Measurements from ENCODE around the gene RAB43.
"Not testable (repeated sequence)": the region's sequence is repeated elsewhere in the genome, so short reads cannot be mapped to it uniquely, and the experiment has no call there.

RAB43 gene

DNA sequence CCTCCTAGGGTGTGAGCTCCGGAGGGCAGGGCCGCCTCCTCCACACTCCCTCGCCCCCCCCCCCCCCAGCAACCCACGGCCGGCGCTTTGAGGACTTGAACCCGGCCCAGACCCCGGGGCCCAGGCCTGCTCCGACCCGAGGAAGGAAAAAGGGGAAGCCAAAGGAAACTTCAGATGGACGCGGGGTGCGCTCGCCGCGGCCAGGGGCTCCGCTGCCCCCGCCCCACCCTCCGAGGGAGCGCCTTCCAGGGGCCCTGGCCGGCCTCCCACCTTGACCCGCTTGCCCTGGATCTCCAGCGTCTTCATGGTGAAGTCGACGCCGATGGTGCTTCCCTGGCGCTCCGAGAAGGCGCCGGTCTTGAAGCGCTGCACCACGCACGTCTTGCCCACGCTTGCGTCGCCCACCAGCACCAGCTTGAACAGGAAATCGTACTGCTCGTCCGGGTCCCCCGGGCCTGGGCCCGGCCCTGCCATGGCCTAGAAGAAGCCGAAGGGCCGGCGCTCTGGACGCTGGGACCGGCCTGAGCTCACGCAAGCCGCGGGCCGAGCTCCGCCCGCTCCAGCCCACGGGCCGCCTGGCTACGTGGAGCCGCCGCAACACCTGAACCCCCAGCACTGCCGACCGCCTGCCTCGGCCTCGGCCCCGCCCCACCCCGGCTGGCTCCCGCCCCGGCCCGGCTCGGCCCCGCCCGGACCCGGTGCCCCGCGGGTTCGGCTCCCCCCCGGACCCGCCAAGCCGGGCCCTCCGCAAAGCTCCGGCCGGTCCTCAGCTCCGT is 400 bp downstream of the RAB43 start:
- no peak for DNase-seq

DNA sequence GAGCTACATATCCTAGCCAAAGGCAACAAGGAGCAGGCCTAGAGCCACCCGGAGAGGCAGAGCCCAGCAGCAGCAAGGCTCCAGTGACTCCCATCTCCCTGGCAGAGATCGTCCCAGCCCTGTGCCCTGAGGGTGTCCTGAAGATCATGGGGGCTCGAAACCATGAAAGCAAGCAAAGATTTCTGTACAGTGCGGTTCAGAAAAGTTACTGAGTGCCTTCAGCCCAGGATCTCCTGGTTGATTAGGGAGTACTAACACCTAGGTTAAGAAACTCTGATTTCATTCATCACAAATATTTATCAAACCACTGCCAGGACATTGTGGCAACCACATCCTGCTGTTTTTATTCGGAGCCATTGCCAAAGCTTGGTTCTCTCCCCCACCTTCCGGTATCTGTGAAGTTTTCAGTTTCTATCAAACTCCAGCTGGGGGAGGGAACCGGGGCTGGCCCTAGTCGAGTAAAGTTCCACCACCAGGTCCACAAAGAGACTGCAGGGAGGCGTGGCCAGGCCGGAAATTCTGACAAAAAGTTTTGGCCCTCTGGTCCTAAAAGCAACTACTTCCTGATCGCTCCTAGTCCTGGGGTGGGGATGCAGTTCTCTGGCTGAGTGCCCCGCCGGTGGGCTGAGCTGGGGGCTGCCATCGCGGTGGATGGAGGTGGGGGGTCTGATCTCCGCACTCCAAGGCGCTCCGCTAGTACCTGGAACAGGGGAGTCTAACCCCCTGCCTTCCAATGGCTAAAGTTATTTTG is 1.2 kb downstream of the RAB43 start:
- no peak for DNase-seq

DNA sequence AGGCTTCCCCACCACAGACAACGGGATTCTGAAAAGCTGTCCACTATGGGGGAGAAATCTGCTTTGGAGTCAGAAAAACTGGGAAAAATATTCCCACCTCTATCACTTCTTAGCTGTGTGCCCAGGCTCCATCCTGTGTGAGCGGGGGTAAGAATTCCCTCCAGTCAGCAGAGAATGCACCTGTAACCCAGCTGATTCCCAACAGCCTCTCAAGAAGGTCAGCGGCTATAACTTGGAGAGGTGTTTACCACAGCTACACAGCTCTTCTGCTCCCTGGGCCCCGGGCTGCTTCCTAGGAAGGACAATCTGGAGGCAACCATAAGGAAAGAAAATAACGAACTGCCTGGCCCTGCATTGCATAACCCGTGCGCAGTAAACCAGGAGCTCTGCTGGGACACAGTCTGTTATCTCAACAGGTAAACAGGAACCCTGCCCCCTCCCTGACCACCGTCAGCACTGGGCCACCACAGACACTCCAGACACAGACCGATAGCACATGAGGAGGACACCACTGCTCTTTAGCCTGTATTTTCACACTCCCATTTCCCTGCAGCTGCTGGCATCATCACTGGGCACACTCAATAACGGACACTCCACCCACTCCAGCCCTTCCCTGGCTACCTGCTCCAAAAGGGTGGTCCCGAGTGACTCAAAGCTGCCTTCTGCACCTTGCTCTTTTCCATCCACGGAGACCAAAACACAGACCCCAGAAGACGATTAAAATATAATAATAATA is 2.1 kb downstream of the RAB43 start:
- DNase-seq: no peak

DNA sequence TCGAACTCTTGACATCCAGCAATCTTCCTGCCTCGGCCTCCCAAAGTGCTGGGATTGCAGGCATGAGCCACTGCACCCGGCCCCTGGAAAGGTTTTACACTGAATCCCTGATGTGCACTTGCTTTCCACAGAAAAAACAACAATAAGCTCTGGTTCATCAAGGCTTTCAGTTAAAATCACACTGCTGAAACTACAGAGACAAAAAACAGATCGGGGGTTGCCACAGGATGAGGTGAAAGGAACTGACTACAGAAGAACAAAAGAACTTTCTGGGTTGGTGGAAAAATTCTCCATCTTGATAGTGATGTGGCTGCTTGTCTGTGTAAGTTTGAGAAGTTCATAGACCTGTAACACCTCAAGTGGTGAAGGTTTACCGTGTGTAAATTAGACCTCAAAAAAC is 2.9 kb downstream of the RAB43 start:
- DNase-seq: no peak

DNA sequence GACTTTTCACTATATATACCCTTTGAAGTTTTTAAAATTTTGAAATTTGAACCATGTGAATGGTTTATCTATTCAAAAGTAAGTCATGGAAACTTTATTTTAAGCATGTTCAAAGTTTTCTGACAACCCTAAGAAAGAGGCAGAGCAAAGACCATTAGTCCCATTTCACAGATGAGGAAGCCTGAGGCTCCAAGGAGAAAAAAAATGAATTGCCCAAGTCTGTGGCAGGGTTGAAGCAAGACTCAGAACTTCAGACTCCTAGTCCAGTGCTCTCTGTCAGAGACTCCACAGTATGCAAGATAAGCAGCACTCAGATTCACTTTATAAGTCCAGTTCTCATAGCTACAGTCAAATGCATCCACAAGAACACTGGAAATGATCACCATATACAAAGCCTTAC is 4.5 kb downstream of the RAB43 start:
- no peak for DNase-seq

DNA sequence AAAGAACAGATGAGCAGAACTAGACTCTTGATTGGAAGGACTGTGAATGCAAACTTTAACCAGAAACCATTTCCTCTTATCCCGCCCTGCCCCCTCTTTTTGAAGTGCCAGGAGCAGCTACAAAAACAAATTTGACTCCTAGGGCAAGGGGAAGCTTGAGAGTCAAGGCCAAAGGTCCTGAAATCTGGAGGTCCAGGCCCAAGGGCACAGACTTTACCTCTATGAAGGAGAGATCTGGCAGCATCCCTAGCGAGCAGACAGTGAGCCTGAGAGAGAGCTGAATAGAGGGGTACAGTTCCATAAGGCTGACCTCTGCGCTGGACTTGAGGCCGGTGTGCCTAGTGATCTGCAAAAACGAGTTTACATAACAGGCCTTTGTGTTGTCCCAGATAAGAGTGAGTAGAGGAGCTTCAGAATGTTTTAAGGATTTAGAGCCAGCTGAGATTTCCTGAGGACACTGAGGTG is 5.1 kb downstream of the RAB43 start:
- DNase-seq: no peak

DNA sequence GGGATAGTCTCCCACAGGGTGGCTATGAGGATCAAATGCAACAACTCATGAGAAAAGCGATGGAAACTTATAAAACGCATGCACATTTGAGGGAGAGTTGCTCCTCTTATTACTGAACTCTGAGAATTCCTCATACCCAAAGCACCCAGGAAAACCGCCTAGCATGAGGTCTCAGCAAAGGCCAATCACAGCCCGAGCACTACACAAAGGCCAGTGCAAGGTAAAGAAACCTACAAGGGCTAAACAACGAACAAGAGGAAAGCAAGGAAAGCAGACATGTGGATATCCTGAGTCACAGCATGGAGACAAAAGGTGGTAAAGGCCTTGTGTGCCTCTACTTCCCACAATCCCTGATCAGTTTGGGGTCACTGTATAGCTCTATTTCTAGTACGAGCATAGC is 7.1 kb downstream of the RAB43 start:
- no peak for DNase-seq

DNA sequence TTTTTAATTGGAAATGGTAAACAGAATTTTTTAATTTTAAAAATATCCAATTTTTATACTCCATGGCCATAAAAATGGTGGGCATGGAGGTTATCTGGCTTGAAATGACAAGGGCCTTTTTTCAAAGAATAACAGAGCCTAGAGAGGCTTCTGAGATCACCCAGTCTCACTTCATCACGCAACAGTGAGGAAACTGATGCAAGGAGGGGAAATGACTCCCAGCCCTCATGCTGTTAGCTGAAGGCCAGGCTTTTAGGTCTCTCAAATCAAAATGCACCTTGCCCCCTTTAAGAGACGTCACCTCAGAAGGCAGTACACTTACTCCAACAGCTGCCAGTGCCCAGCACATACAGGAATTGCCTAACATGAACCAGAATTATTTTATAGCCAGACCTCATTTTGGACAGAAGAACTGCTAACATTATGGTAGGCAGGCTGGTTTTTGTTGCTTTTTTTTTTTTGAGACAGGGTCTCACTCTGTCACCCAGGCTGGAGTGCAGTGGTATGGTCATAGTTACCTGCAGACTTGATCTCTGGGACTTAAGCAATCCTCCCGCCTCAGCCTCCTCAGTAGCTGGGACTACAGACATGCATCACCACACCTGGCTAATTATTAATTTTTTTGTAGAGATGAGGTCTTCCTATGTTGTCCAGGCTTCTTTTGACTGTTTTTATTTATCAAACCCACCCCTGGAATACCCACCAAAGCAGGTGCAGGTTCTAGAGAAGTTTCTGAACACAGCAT is 9.1 kb downstream of the RAB43 start:
- DNase-seq: no peak

DNA sequence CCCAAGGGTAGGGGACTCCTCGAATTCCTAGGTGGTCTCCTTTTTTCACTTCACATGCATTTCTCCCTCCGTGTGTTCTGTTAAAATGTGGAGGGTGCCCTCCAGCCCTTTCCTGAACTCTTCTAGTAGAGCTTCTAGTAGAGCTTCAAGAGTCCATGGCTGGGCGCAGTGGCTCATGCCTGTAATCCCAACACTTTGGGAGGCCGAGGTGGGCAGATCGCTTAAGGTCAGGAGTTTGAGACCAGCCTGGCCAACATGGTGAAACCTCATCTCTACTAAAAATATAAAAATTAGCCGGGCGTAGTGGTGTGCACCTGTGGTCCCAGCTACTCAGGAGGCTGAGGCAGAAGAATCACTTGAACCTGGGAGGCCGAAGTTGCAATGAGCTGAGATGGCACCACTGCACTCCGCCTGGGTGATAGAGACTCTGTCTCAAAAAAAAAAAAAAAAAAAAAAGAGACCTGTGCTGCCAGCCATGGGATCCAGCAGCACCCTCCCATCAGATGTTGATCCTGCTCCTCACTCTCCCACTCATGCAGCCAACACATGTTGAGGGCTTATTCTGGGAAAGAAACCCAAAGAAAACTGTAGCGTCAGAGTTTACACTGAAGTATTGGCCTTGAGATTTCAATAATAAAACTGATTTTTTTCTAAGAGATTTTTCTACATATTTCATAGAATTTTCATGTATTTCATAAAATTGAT is 10.4 kb downstream of the RAB43 start:
- not testable (repeated sequence) for DNase-seq

DNA sequence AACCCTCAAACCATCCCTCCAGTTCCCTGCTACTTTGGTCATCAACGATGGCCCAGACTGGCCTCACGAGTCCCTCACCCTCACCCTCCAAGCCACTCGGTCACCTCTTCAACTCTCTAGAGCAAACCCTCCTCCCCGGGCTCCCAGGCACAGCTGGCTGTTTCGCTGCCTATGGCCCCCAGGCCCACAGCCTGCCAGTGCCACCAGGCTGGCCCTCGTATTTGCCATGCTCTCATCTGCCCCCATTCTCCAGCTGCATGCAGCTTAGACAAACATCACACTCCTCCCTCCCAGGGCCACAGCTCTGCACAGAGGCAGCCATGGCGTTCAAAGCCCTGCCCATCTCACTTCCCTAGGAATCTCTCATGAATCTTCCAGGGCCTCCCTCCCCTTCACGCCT is 13.8 kb downstream of the RAB43 start:
- DNase-seq: no peak

DNA sequence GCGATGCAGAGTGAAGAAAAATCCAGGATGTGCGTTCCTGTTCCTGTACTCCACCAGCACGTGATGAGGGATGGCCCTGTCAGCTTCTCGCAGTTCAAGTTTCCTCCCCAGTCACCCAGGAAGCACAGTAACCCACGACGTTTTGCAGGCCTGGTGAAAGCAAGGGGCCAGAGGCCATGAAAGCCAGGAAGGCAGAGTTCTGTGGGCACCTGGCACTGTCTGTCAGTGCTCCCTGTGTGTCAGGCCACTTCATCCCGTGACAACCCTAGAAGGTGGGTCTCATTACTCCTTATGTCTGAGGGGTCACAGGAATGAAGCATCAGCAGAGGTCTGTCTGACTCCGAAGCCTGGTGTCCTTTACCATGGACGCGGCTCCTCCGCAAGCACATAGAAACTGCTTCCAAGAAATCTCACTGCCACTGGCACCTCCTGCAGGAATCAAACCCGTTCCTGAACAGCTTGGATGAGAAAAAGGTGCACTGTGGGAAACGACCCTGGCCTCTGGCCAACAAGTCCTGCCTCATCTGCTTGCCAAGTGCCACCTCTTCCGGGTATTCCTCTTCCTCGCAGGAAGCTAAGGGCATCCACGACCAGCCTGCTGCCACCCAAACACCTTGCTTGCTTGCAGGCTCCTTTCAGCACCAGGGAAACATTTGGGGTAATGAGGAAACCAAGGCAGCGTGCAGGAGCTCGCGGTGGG is 14.6 kb downstream of the RAB43 start:
- no peak for DNase-seq

DNA sequence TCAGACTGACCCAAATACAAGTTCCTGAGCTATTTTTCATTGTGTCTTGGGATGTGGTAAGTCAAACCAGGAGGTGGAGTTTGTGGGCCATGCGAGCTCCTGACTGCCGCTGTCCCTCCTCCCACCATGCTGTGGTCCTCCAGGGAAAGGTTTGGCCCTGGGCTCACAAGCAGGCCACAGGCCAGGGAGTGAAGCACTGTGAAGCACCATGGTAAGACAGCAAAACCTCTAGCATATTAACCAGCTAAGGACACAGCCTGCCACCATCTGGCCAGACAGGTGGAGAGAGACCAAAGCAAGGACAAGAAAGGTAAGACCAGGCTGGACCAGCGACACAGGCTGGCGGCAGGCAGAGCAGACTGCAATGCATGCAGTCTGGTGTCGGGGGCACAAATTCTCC is 15.3 kb downstream of the RAB43 start:
- no peak for DNase-seq

DNA sequence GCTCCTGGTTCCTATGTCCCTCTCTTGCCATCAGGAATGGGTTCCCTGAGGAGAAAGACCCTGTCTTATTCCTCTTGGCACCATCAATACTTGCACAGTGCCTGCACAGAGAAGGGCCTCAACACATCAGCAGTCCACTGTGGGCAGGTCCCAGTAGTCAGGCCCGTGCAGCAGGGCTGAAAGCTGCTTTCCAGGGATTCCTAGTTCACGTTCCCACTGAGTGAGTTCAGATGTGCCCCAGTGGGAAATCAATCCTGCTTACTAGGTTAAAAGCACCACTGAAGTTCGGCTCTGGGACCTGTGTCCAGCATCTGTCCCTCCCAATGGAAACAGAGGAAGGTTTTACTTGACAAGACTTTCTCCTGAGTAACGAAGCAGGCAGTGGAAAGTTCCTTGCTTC is 15.7 kb downstream of the RAB43 start:
- DNase-seq: no peak

DNA sequence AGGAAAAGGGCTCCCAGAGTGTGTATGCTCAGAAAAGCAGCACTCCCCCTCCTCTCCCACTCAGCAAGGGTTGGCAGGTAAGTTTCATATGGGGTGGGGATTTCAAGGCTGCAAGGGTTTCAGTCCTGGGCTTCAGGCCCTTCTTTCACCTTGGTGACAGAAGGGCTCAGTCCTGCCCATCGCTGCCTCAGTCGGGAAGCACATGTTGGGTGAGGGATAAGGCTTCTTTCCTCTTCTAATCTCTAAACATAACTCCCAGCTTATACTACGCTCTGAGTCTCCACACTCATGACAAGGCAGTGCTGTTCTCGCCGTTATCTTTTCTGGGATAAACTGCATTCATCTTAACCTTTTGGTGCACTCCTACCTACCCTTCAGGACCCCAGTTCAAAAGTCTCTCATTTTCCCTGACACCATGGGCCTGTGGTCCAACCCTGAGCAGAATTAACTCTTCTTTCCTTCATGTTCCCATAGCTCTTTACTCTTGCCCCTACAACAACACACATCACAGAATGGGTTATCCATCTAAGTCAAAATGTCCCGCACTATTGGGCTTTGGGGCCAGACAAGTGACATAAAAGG is 17.0 kb downstream of the RAB43 start:
- no peak for DNase-seq

DNA sequence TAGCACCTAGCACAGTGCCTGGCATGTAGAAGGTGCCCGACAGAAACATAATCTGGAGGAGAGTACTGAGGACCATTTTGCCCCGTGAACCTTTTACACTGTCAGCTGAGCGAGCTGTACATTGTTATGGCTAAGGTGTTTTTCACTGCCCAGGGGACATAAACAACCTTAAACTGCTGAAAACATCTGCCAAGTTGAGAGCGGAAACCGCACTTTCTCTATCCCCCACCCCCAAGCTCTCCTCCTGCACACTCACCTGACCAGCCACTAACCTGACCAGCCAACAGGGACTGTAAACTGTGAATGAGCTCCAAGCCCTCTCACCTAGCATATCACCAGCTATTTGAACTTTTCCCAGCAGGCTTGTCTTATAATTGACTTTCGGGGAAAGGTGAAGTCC is 17.6 kb downstream of the RAB43 start:
- DNase-seq: no peak

DNA sequence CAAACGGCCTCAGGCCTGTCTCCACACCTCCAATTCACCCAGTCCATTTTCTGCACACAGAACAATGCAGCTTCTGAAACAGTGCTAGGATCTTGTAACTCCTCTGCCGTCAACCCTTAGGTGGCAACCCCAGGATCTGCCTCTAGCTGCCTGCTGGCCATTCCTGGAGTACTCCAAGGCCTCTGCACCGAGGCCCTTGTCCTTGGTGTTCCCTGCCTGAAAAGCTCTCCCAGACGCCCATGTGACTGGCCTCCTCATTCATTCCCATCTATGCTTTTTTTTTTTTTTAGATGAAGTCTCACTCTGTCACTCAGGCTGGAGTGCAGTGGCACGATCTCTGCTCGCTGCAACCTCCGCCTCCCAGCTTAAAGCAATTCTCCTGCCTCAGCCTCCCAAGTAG is 18.3 kb downstream of the RAB43 start:
- no peak for DNase-seq

DNA sequence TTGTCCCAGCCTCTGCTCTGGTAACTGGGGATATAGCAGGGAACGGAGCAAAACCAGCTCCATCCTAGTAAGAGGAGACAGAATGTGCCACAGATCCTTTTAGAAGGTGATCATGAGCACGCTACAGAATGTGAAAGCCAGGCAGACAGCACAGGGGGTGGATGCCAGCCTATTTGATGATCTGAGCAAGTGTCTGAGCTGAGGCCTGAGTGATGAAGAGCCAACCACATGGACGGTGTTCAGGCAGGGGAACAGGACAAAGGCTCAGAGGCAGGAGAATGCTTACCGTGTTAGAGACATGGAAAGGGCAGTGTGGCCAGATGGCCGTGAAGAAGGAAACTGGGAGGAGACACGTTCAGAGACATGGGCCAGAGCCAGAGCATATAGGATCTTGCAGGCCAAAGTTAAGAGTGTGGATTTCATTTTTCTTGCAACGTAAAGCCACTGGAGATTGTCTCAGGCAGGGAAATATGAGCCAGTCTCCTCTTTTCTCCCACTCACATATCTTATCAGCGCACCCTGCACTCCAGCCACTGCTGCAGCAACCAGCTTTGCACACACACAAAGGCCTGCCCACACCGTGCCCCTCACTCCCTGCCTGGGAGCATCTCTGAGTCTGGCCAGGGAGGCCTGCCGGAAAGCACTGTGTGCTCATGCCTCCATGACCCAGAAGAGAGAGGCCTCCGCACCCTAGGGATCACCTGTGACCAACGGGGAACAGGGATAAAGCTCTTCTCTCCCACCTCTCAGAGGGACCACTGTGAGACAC is 20.1 kb downstream of the RAB43 start:
- DNase-seq: no peak

DNA sequence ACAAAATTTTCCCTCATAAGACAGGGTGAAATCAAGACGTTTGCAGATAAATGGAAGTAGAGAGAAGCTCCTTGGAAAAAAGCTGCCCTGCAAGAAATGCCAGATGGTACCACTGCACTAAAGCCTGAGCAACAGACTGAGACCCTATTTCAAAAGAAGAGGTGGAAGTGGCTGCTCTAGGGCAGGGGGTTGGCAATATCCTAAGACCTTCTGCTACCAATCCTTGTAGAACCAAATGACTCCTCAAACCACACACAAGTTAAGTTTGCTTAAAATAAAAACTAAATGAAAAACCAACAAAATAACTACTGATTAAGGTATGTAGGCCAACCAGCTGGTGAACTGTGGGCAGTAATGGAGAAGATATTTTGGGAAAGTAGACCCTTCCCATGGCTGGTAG is 21.3 kb downstream of the RAB43 start:
- DNase-seq: no peak

DNA sequence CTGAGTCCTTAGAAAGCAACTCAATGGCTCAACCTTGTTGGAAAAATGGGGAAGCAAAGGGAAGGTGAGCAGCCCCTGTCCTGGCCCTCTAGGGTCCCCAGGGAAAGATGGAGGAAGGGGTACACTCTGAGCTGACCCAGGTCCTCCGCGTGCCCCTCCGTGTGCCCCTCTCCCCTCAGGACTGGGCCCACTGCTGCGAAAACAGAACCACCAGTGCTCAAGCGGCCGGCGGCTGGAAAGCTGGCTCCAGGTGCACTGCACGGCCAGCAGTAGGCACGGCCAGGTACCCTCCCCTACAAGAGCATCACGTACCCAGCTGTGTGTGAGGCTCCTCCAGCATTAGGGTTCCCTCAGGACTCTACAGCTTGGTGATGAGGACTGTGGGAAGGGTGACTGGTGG is 26.3 kb downstream of the RAB43 start:
- DNase-seq: no peak

DNA sequence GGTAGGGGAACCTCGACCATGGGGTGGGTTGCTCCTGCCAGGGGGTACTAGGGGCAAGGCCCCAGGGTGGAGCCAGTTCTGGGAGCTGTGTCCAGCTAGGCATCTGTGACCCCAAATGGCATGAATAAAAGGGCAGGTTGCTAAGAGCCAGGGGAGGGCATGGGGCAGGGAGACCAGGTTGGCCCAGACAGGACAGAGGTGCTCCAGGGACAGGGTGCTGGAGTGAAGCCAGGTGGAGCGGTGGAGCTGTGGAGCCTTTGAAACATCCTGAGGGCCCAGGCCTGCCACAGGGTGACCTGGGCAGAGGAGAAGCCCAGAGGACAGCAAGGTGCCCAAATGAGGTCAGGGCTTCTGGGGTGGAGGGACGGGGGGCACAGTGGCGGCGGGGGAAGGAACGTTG is 33.3 kb downstream of the RAB43 start:
- DNase-seq: not testable (repeated sequence)

DNA sequence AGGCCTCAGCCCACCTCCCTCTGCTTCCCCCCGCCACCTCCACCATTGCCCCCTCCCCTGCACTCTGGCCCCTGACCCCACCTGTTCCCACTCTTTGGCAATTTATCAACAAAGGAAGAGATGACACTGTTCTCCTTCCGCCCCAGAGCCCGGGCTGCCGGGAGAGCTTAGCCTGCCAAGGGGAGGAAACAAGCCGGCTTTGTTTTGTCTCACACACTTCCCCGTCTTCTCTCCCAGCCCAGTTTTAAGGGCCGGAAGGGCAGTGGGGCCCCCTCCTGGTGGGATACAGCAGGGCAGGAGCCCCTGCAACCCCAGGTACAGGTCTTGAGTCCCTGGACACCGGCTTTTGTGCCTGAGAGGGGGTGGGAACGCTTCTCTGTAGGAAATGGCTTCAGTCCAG is 33.7 kb downstream of the RAB43 start:
- not testable (repeated sequence) for DNase-seq
